ENCODE data around the gene MAP3K20. TPM values are rescaled to one million over a fixed set of nuclear protein-coding genes. Genes with fewer than 3 reads are reported as not detected.

The MAP3K20 gene
- total and polyA plus RNA-seq, 10 of the 15 experiments (the other 5 are each of a cell fraction or from before 2014, with no cell fraction given): 0.04 to 5.6 (median 2.3) TPM

GRCh38 chr2:173290518-173290917 is 214.9 kb downstream of the MAP3K20 start (continued):
- TF ChIP-seq DPF2 (IDR thresholded peaks at IDR 0.05) (no peak), TCF3 (IDR thresholded peaks at IDR 0.05; ENCODE audit: borderline replicate concordance, insufficient read depth, low read depth, low read length) (no peak), RFX5 (IDR thresholded peaks at IDR 0.05; ENCODE audit: low read depth, low read length) (no peak), CBX3 (IDR thresholded peaks at IDR 0.05; ENCODE audit: borderline replicate concordance, low read depth) (no peak), NFYA (IDR thresholded peaks at IDR 0.05; ENCODE audit: borderline replicate concordance, low read depth, low read length) (no peak), MEF2A (IDR thresholded peaks at IDR 0.05; ENCODE audit: insufficient read depth, low read depth, low read length) (no peak), ELK1 (IDR thresholded peaks at IDR 0.05; ENCODE audit: low read depth, low read length) (no peak)

GRCh38 chr2:173291412-173291811 is 215.8 kb downstream of the MAP3K20 start:
- ChIA-PET SMC1A (ENCODE audit: uncharacterized antibody, unreplicated experiment) (no interaction called here), RAD21 (ENCODE audit: unreplicated experiment) (no interaction called here), CTCF (no interaction called here), POLR2A (no interaction called here)
- no peaks in the 10 kb centered on the region for H4K20me1 ChIP-seq (ENCODE audit: control insufficient read depth, insufficient read depth)
- no TSS peak for BruUV-seq (replicated peaks)
- H3K4me1 ChIP-seq (ENCODE audit: control insufficient read depth, insufficient read depth, low read length): peaks cover 1% of the 10 kb centered on the region
- 54% methylated on average over 3 of the region's 4 CpGs for WGBS (ENCODE audit: insufficient coverage, insufficient replicate concordance, low lambda C conversion rate, missing lambda C conversion rate)
- H3K27ac ChIP-seq (ENCODE audit: control insufficient read depth, insufficient read depth): no peak overlapping the region
- TF ChIP-seq PBX3 (IDR thresholded peaks at IDR 0.05; ENCODE audit: insufficient replicate concordance, low read depth, low read length) (no peak), RAD51 (IDR thresholded peaks at IDR 0.05) (no peak), NR2C1 (IDR thresholded peaks at IDR 0.05) (no peak), POLR2A (IDR thresholded peaks at IDR 0.05; ENCODE audit: low read depth, low read length) (no peak), ZNF24 (IDR thresholded peaks at IDR 0.05) (no peak)
- H3K79me2 ChIP-seq (ENCODE audit: control insufficient read depth, insufficient read depth, low read length): no peaks in the 10 kb centered on the region
- H3K27me3 ChIP-seq (replicated peaks in 1 of 2; ENCODE audit: control insufficient read depth in 2 of 2, insufficient read depth in 2 of 2, low read length in 1 of 2): no peaks in the 10 kb centered on the region
- no peaks in the 10 kb centered on the region for H3K9me3 ChIP-seq (replicated peaks; ENCODE audit: control insufficient read depth, insufficient read depth, low read length)
- no peak overlapping the region for H3K4me2 ChIP-seq (ENCODE audit: control insufficient read depth, insufficient read depth)
- no peaks in the 10 kb centered on the region for H3K36me3 ChIP-seq (ENCODE audit: control insufficient read depth in 2 of 2, insufficient read depth in 2 of 2, low read length in 1 of 2)
- H3K9ac ChIP-seq (ENCODE audit: control insufficient read depth, insufficient read depth, low read length): no peak overlapping the region
- no peak overlapping the region for H2AFZ ChIP-seq (ENCODE audit: control insufficient read depth, low read depth, low read length)
- in situ Hi-C loops (cut with MboI): no loop called here
- FAIRE-seq: no peak
- no peak for ATAC-seq
- intact Hi-C loops (cut with micrococcal nuclease; ENCODE audit: unreplicated experiment): no loop called here
- DNase-seq (ENCODE audit: low read depth, low spot score): no peak
- H3K4me3 ChIP-seq: no peak overlapping the region
